GM21447 (cell line): ENCODE data around the gene MRO.
"Not testable (repeated sequence)": the region's sequence is repeated elsewhere in the genome, so short reads cannot be mapped to it uniquely, and the experiment has no call there.

Source experiments
- ATAC-seq: cut with Tn5 transposase; IDR thresholded peaks from one replicate; pipeline ENCODE4 v1.9.1; 2021; ENCODE audit not compliant: unreplicated experiment

MRO gene

DNA sequence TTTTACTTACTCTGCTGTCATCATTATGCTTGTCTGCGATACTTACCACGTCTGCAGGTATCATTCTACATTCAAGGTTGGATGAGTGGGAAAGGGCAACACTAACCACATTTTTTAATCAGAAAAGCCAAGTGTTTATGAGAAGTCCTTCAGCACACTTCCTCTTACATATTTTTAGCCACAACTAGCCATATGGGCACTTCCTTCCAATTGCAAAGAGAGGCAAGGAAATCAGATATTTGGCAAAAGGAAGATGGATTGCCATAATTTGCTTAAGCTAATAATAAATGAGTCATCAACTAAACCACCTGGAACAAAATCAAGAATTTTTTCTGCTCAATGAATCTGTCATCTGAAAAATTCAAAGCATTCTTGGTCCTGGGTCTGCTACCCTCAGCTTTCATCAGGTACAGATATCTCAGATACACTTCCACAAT is 16.7 kb upstream of the MRO start:
- no peak for ATAC-seq

DNA sequence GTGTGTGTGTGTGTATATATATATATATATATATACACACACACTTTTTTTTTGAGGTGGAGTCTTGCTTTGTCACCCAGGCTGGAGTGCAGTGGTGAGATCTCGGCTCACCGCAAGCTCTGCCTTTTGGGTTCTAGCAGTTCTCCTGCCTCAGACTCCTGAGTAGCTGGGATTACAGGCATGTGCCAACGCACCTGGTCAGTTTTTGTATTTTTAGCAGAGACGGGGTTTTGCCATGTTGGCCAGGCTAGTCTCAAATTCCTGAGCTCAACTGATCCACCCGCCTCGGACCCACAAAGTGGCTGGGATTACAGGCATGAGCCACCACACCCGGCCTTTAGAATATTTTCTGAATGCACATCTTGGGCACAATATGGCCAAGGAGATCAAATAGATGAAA is 13.7 kb upstream of the MRO start:
- ATAC-seq = not testable (repeated sequence)

DNA sequence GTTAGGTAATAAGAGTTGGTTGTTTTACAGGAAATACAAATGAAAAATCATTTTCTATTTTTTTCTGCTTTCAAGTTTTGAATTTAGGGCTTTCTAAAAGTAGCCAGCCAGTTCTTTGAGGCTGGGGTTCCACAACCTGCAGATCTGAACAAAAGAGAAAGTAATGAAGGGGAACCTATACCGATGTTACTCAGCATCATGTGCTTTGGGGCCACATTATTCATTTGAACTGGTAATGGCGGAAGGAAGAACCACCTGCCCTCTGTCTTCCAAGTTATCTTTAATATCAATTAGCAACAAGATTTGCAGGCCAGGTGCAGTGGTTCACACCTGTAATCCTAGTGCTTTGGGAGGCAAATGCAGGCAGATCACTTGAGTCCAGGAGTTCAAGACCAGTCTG is 12.9 kb upstream of the MRO start:
- ATAC-seq = no peak

DNA sequence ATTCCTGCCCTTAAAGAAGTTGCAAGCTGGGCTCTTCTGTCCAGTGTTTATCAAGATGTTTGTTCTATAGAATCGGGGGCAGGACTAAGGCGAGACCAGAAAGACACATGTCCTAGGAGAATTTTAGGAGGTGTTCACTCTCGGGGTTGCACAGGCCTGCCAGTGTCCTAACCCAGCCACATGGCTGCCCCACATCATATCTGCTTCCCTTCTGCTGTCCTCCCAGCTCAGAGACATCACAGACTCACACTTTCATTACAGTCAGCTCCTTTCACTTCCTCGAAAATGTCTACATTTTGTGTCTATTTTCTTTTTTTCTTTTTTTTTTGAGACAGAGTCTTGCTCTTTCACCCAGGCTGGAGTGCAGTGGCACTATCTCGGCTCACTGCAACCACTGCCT is 10.7 kb upstream of the MRO start:
- peak; percentile 54 for ATAC-seq

DNA sequence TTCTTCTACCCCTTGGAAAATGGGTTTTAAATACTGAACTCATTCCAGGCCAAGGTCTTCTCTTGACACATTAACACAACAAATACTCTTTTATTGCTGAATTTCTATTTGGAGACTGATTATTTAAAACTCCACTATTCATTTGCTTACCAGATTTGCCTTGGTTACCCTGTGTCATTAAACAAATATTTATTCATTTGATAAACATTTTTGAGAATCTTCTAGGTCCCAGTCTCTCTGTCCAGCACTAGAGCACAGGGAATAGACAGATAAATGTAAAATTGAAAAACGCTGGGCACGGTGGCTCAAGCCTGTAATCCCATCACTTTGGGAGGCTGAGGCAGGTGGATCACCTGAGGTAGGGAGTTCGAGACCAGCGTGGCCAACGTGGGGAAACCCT is 9.8 kb upstream of the MRO start:
- no peak for ATAC-seq

DNA sequence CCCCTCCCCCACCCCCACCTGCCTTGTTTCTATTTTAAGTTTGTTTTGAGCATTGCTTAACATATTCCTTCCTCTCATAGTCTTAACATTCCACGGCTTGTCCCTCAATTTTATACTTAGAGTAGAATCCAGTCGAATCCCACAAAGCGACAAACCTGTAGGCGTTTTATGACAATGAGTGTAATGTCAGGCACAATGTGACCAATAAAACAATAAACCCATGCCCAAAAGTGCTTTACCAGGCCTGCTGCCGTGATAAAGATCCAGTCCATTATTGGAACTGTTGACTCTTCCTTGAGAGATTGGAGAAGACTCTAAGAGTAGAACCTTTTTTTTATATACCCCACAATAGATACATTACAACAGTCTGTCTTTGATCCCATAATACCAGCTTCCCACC is 6.2 kb upstream of the MRO start:
- no peak for ATAC-seq

DNA sequence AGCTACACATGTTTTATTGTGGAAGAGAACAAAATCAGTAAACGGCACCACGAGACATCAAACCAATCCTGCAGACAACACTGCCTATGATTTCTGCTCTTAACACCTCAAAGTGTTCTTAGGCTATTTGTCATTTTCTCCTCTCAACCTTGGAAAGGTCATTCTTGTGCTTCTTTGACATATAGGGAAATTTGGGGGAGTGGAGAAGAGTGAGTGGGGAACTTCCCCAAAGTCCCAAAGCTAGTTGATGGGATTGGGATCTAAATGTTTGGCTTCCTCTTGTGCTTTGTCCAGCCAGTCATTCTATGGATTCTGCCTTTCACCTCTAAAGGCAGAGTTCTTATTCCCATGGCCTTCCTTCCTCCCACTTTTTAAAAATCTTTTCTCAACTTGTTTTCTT is 5.8 kb upstream of the MRO start:
- no peak for ATAC-seq

DNA sequence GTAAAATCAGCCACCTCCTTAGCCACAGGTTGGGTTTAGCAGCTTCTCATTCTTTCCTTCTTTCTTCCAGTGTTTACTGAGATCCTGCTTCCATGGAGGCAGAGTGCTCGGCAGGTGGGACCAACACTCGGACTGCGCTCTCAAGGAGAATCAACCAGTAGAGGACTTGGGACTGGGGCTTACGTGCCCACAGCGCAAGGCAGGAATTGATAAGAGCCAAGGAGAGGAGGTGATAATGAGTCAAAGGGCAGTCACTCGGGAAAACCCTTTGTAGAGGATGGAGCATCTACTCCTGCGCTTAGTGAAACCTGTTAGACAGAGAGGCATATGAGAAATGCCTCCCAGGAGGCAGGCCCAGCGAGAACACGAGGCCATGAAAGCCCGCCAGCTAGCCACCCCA is 2.9 kb upstream of the MRO start:
- ATAC-seq = no peak

DNA sequence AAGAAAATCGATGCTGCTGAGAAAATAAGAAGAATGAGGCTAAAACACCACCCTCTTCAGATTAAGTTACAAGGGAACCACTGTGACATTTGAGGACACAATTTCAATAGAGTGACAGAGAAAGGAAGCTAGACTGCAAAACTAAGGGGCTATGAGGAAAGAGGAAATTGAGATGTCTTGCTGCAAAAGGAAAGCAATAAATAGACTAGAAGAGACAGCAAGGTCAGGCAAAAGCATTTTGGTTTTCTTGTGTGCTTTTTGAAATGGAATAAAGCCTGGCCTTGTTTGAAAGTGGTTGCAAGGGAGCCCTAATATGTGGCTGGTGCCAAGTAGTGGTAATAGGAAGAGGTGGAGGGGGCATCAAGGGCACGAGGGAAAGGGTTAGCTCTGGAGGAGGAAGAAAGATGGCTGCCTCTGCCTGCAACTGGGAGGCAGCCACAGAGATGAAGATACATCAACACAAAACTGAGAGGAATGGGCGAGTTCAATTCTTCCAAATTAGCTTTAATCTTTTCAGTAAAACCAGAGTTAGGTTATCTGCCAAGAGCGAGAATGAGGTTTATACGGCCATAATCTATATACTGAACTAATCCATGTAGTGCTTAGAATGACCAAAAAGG is 1.2 kb upstream of the MRO start:
- no peak for ATAC-seq

DNA sequence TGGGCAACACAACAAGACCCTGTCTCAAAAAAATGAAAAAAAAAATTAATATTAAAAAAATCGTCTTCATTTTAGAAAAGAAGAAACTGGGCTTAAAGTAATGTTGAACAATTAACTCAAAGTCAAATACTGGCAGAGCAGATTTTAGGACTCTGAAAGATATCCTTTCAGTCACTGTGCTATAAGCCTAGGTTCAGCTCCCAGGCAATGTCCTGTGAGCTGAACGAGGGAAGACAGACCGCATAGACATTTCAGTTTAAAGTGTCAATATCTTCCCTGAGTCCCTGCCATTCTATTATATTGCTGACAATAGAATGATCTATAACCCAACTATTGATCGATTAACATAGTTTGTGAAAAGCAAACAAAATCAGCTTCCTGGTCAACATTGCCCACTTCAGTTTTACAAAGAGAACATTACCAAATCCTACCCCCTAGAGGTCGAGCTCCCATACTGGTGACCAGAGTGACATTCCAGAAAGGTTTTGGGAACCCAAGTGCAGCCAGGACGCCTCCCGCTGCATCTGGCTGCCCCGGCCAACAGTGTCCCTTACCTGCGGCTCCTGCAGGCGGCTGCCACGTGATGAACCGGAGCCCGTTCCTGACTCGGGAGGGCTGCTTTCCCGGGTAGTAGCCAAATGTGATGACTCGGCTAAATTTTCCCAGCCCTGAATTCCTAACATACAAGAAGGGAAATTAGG is 639 bp downstream of the MRO start:
- ATAC-seq = no peak

DNA sequence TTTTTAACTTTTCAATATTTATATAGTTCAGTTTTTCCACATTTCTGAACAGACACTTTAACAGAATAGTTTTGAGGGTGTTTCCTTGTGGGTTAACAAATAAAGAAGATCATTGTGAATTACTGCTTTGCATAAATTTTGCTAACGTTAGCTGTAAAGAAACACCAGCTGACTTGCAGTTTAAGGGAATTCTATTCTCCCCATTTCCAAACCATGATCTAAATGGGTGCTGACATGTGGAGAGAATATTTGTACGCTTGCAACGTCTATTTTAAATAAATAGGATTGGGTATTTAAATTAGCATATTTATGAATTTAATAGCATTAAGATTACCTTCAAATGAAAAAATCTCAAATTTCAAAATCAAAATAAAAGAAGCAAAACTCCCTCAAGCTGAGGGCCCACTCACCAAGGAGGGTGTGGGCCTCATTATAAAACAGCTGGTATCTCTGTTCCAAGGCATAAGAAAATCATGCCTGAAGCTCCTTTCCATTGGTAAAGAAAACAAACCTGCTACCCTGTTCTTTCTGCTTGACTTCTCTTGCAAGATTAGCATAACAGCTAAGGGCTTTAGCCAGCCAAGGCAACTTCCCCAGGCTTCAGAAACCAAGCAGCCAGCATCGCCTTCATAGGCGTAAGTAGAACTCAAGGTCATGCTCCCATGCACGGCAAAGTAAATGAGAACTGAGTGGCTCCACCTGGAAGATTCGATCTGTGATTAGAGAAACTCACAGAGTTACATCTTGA is 3.2 kb downstream of the MRO start:
- ATAC-seq = no peak

DNA sequence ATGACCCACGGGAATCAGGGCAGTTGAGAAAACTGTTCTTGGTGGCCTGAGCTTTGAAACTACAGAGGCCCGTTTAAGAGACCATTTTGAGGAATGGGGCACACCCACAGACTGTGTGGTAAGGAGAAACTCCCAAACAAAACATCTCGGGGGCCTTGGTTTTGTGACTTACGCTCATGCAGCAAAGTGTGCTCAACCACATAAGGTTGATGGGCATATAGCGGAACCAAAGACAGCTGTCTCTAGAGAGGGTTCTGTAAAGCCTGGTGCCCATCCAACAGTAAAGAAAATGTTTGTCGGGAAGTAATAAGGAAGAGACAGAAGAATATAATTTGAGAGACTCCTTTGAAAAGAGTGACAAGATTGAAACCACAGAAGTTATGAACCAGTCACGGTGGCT is 5.4 kb downstream of the MRO start:
- ATAC-seq = no peak

DNA sequence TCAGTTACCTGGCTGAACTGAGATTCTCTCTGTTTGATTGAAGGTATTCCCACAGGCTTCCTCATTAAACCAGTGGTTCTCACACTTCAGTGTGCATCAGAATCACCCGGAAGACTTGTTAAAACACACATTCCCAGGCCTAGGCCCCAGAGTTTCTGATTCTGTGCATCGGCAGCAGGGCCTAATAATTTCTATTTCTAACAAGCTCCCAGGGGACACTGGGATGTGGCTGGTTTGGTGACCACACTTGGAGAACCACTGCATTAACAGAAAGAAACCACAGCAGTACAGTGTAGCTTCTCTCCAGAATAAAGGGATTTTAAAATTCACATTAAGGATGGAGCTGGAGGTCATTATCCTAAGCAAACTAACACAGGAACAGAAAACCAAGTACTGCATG is 6.5 kb downstream of the MRO start:
- no peak for ATAC-seq

DNA sequence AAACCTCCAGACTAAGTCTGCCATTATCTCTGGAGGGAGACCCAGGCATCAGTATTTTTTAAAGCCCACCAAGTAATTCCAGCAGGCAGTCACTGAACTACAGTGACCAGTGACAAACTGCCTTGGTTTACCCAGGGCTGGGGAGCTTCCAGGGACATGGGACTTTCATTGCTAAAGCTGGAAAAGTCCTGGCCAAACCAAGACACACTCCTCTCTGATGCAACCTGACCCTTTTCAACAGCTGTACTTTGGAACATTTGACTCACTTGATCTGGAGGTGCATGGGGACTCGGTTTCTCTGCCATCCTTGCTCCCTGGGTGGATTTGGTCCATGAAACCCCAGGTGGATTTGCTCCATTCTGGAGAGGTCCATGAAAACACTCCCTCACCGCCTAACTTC is 7.0 kb downstream of the MRO start:
- ATAC-seq = no peak

DNA sequence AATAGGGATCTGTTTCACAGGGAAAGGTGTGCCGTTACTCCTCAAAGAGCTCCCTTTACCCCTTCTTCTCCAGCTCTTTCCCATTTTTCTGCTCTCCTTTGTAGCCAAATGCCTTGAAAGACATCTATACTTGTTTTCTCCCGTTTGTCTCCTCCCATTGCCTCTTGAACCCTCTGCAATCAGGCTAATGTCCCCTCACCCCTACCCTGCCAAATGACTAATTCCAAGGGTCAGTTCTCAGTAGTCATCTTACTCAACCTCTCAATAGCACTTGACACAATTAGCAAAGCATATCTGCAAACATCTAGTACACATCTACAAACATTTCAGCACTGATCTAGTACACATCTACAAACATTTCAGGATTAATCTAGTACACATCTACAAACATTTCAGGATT is 12.6 kb downstream of the MRO start:
- ATAC-seq = no peak

DNA sequence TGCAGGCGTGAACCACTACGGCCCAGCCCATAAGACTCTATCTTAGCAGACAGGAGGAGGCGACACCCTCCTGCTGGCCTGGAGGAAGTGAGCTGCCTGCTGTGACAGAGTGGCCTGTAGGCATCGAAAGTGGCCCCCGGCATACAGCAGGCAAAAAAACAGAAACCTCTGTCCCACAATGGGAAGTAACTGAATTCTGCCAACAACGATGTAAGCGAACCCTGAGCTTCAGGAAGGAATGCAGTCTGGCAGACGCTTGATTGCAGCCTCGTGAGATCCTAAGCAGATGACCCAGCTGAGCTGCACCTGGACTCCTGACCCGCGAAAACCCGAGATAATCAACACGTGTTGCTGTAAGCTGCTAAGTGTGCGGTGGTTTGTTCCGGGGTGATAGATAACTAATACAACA is 13.6 kb downstream of the MRO start:
- ATAC-seq = no peak

DNA sequence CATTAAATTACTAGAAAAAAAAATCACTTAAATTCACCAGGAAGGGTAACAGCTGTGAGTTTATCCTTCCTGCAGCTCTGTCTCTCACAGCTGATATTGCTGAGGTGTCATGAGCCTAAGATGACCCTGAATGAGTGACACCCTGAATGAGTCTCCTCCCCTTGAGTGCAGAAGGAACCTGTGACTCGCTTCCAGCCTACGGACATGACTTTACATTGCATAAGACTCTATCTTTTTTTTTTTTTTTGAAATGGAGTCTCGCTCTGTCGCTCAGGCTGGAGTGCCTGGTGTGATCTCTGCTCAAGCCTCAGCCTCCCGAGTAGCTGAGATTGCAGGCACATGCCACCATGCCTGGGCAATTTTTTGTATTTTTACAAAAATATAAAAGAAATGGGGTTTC is 14.1 kb downstream of the MRO start:
- no peak for ATAC-seq

DNA sequence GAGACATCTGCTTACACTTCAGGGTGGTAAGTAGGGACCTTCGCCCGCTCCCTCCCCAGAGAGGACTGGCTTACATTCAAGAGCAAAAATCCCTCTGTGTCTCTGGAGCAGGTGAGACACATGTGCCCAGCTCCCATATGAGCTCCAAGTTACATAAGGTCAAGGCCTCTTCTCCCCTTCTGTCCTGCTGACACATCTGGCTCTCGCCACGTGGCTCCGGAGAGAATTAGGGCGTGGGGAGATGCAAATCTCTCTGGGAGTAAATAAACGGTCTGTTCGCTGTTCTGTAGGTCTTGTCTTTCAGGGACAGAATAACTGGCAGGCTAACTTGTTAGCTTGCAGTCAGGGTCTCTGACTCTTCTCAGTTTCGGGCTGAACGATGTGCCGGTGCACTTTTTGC is 16.2 kb downstream of the MRO start:
- ATAC-seq = no peak

DNA sequence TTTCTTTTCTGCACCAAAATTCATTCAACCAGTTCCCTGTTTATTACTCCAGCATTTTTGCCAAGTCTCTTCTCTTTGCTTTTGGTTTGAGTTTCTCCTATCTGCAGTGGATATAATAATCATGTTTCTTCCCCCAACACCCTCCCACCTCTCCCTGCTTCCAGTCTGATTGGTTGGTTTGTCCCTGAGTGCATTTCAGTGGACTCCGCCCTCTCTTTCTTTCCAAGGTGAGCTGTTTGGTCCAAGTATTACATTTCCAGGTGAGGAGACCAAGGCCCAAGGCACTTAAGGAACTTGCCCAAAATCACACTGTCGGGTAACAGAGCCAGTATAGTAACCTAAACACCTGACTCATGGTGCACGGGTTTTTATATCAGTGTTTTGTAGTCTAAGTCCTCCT is 17.7 kb downstream of the MRO start:
- ATAC-seq = no peak

DNA sequence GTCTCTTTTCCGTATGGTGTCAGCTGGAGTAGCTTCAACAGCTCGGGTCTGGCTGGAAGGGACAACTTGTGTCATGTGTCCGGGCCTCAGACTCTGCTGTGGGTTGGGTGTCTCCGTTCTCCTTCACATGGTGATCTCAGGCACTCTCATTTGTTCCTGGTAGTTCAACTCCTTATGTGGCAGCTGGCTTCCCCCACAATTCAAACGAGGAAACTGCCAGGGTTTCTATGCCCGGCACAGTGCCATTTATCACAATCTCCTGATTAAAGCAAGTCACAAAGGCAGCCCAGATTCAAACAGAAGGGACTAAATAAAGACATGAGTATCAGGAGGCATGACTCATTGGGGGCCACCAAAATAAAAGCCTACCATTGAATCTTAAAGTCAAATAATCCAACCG is 22.7 kb downstream of the MRO start:
- no peak for ATAC-seq

DNA sequence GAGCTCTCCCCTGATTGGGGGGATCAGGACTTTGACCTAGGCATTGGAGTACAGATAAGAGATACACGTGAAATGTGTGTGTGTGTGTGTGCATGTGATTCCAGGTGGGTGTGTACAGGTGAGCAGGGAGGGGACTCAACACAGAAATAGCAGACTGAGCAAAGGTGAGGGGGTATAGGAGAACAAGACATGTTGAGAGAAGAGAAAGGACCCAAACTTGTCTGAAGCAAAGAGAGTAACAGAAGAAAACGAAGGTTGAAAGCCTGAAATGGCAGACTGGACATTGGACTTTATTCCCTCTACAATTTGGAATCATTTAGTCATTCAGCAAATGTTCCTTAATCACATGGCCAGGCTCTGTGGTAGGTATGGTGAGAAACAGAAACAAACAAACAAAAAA is 23.3 kb downstream of the MRO start:
- no peak for ATAC-seq
